BJ (cell line): ENCODE measurements around the gene RPRD2. TPM values are rescaled to one million over a fixed set of nuclear protein-coding genes. Genes with fewer than 3 reads are reported as not detected.
"Not testable (repeated sequence)": the region's sequence is repeated elsewhere in the genome, so short reads cannot be mapped to it uniquely, and the experiment has no call there.

Experiments used
- CTCF ChIA-PET: fragments of 350-600 bp; formaldehyde crosslinking; extraction: SDS; loops from one replicate; lab custom pipeline; 2021; ENCODE audit warnings: antibody characterized with exemption, inconsistent platforms; lab: Yijun Ruan, JAX
- POLR2A ChIA-PET: fragments of 300-600 bp; sonication (Branson Sonifier 250); formaldehyde crosslinking; extraction: SDS; loops from one replicate; lab custom pipeline; 2021; ENCODE audit warnings: antibody characterized with exemption; lab: Charles Lee
- DNase-seq: peaks from one replicate; pipeline ENCODE4 v3.0.0-alpha.2; 2011; ENCODE audit warnings: low read depth
- H3K27me3 ChIP-seq: 2 replicates; pipeline ENCODE4 v1.6.0; 2011; ENCODE audit warnings: low read length; ENCODE audit not compliant: control insufficient read depth, insufficient read depth
- H3K36me3 ChIP-seq: 2 replicates; pipeline ENCODE4 v1.5.1; 2011; ENCODE audit warnings: low read length; ENCODE audit not compliant: control insufficient read depth, insufficient read depth
- H3K4me3 ChIP-seq: 2 replicates; pipeline ENCODE4 v1.5.1; 2011; ENCODE audit warnings: low read depth, mild to moderate bottlenecking, control low read depth, low read length
- polyA plus RNA-seq: library from polyadenylated mRNA; depleted of rRNA; stranded (reverse); fragments of >200 nt; gene quantifications from 2 replicates; pipeline ENCODE4 v1.2.3, GENCODE V29; 2011
- TF ChIP-seq, protein P1 (sequence below): IDR thresholded peaks from 2 replicates; pipeline ENCODE4 v1.5.1; 2011; ENCODE audit warnings: low read depth, mild to moderate bottlenecking, control low read depth, inconsistent platforms, low read length, moderate library complexity; ENCODE audit not compliant: insufficient read depth

The RPRD2 gene
- polyA plus RNA-seq, 1 experiment: 15.1 TPM

DNA sequence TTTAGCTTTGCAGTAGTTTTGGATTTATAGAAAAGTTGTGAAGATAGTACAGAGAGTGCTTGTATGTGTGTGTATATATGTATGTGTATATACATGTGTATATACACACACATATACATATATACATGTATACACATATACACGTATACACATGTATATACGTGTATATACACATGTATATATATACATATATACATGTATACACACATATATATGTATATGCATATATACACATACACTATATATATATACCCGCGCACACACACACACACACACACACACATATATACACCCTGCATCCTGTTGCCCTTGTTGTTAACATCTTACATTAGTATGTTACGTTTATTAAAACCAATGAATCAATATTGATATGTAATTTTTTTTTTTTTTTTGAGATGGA lies 24.3 kb downstream of the RPRD2 start:
- ChIA-PET CTCF (no interaction called here), POLR2A (no interaction called here)
- Histone ChIP-seq H3K4me3 (no peak overlapping the region), H3K36me3 (no peaks in the 10 kb centered on the region), H3K27me3 (no peaks in the 10 kb centered on the region)
- TF ChIP-seq, protein P1, sequence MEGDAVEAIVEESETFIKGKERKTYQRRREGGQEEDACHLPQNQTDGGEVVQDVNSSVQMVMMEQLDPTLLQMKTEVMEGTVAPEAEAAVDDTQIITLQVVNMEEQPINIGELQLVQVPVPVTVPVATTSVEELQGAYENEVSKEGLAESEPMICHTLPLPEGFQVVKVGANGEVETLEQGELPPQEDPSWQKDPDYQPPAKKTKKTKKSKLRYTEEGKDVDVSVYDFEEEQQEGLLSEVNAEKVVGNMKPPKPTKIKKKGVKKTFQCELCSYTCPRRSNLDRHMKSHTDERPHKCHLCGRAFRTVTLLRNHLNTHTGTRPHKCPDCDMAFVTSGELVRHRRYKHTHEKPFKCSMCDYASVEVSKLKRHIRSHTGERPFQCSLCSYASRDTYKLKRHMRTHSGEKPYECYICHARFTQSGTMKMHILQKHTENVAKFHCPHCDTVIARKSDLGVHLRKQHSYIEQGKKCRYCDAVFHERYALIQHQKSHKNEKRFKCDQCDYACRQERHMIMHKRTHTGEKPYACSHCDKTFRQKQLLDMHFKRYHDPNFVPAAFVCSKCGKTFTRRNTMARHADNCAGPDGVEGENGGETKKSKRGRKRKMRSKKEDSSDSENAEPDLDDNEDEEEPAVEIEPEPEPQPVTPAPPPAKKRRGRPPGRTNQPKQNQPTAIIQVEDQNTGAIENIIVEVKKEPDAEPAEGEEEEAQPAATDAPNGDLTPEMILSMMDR: no peak
- no peak for DNase-seq

DNA sequence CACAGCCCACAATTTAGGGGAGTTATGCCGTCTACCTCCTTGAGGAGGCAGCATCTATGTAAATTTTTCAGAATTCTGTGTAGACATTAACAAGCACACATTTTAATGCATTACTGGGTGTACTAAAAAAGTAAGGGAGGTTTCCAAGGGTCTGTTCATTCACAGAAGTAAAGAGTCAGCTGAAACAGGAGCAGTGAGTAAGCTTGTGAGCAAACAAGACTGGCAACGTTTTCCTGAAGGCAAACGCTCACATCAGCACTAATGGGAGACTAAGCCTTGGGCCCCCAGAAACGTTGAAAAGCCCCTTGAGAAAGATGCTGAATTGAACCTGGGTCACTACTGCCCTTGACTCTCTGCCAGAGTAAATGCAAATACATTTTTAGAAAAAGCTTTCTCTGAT lies 25.7 kb downstream of the RPRD2 start:
- ChIA-PET CTCF (interaction anchor here (0.8 kb wide), 1 partner anchor 11 kb away, joined by 4 read pairs; no protein-coding TSS in a partner anchor), POLR2A (no interaction called here)
- Histone ChIP-seq H3K27me3 (no peaks in the 10 kb centered on the region), H3K36me3 (no peaks in the 10 kb centered on the region), H3K4me3 (no peak overlapping the region)
- no peak for DNase-seq
- TF ChIP-seq, protein P1: no peak

DNA sequence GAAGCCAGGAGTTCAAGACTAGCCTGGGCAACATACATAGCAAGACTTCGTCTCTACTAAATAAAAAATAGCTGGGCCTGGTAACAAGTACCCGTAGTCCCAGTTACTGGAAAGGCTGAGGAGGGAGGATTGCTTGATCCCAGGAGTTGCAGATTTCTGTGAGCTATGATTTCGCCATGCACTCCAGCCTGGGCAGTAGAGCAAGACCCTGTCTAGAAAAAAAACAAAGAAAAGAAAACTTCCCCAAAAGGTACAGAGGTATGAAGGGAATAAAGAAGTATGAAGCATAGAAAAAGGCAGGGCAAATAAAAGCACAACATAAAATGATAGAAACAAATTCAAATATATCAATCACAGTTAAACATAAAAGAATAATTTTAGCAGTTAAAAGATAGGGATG lies 28.7 kb downstream of the RPRD2 start:
- ChIA-PET POLR2A (no interaction called here), CTCF (interaction anchor here (0.8 kb wide), 1 partner anchor 15 kb away, joined by 3 read pairs; no protein-coding TSS in a partner anchor)
- Histone ChIP-seq H3K27me3 (no peaks in the 10 kb centered on the region), H3K4me3 (no peak overlapping the region), H3K36me3 (no peaks in the 10 kb centered on the region)
- TF ChIP-seq, protein P1: no peak
- no peak for DNase-seq

DNA sequence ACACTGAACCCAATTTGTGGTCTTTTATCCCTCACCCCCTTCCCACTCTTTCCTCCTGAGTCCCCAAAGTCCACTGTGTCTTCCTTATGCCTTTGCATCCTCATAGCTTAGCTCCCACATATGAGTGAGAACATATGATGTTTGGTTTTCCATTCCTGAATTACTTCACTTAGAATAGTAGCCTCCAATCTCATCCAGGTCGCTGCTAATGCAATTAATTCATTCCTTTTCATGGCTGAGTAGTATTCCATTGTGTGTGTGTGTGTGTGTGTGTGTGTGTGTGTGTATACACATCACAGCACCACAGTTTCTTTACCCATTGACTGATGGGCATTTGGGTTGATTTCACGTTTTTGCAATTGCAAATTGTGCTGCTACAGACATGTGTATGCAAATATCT lies 31.2 kb downstream of the RPRD2 start:
- POLR2A ChIA-PET: not testable (repeated sequence)

DNA sequence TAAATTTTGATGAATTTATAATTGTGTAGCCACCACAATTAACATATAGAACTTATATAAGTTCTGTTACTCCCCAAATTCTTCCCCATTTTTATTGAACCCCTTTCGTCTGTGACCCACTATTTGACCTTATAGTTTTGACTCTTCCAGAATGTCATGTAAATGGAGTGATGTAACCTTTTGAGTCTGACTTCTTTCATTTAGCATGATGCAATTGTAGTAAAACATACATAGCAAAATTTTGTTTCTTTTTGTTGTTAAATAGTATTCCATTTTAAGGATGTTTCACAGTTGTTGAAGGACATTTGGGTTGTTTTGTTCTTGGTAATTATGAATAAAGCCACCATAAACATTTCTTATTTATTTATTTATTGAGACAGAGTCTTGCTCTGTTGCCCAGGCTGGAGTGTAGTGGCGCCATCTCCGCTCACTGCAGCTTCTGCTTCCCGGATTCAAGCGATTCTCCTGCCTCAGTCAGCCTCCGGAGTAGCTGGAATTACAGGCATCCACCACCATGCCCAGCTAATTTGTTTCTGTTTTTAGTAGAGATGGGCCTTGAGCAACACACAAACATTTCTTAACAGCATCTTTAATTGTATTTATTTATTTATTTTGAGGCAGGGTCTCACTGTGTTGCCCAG lies 33.6 kb downstream of the RPRD2 start:
- ChIA-PET POLR2A (no interaction called here), CTCF (no interaction called here)
- H3K4me3 ChIP-seq: no peak overlapping the region
- TF ChIP-seq, protein P1: no peak
- H3K36me3 ChIP-seq: no peaks in the 10 kb centered on the region; the same call in 1 of the 2 replicates
- DNase-seq: no peak
- no peaks in the 10 kb centered on the region for H3K27me3 ChIP-seq

More for the DNA sequence above, 31.2 kb downstream of the RPRD2 start:
- DNase-seq, H3K36me3 ChIP-seq, CTCF ChIA-PET, H3K27me3 ChIP-seq, H3K4me3 ChIP-seq: not testable (repeated sequence)

DNA sequence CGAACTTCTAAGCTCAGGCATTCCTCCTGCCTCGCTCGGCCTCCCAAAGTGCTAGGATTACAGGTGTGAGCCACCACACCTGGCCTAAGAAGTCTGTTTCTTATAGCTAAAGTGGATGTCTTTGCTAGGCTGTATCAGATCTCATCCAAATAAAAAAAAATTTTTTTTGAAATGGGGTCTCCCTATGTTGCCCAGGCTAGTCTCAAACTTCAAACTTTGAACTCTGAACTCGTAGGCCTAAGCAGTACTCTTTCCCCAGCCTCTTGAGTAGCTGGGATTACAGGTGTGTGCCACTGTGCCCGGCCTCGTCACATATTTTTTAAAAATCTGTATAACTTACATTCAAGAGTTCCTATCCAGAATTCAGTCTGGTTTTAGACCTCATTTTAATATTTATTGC lies 40.5 kb downstream of the RPRD2 start:
- Histone ChIP-seq H3K4me3 (no peak overlapping the region), H3K36me3 (no peaks in the 10 kb centered on the region; the same call in 1 of the 2 replicates), H3K27me3 (no peaks in the 10 kb centered on the region)
- ChIA-PET CTCF (interaction anchor here (0.8 kb wide), 1 partner anchor 33 kb away, joined by 3 read pairs; no protein-coding TSS in a partner anchor), POLR2A (no interaction called here)
- TF ChIP-seq, protein P1: no peak
- DNase-seq: no peak
